ENCODE measurements around the gene GTF3A.

GTF3A gene

DNA sequence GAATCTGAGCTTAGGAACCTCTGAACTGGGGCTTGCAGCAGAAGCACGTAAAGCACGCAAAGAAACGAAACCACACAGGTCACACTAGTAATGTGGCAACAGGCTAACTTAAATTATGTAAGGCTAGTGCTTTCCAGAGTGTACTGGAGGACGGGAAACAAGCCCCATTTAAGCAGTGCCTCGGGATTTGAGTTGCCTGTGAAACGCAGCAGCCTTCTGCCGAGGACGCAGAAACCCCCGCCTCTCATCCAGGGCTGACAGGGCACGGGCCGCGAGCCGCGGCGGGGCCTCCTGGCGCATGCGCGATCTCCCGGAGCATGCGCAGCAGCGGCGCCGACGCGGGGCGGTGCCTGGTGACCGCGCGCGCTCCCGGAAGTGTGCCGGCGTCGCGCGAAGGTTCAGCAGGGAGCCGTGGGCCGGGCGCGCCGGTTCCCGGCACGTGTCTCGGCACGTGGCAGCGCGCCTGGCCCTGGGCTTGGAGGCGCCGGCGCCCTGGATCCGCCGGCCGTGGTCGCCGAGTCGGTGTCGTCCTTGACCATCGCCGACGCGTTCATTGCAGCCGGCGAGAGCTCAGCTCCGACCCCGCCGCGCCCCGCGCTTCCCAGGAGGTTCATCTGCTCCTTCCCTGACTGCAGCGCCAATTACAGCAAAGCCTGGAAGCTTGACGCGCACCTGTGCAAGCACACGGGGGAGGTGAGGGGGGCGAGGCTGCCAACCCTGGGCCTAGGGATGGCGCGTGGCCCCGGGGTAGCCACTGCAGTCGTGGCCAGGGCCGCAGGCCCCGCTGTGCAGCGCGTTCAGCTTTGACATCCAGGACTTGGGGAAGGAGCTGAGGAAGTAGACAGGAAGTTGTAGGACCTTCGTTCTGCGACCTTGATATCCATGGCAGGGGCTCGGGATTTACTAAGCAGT lies at the start of gene GTF3A:
Gene GTF3A (plus strand): TSS at position 374 of the 912 bp plus-strand sequence.
- DNase-seq (ENCODE audit: low read depth), result peak; percentile 78
- H3K4me3 ChIP-seq (ENCODE audit: low read length), result peak within 1 kb of the TSS; percentile 85
- TF ChIP-seq, protein P1, sequence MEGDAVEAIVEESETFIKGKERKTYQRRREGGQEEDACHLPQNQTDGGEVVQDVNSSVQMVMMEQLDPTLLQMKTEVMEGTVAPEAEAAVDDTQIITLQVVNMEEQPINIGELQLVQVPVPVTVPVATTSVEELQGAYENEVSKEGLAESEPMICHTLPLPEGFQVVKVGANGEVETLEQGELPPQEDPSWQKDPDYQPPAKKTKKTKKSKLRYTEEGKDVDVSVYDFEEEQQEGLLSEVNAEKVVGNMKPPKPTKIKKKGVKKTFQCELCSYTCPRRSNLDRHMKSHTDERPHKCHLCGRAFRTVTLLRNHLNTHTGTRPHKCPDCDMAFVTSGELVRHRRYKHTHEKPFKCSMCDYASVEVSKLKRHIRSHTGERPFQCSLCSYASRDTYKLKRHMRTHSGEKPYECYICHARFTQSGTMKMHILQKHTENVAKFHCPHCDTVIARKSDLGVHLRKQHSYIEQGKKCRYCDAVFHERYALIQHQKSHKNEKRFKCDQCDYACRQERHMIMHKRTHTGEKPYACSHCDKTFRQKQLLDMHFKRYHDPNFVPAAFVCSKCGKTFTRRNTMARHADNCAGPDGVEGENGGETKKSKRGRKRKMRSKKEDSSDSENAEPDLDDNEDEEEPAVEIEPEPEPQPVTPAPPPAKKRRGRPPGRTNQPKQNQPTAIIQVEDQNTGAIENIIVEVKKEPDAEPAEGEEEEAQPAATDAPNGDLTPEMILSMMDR (conservative IDR thresholded peaks at IDR 0.05; ENCODE audit: low read length), result no peak

DNA sequence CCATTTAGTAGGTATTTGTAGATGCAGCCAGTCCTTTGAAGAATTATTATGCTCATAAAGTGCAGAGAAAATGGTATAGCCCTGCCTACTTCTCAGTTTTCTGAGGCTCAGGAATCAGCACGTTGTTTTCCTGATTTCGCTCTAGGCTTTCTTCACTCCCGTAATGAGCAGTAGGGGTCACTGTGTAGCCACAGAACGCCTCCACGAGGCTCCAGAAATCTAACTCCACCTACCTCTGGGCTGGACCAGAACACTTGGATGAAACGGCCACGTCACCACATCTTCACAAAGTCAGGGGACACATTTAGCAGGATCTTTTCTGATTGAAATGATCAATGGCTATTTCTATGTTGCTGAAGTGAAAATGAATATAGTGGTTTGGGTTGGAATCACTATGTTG lies 49.8 kb upstream of the GTF3A start:
- no peak overlapping the region for H3K4me3 ChIP-seq (ENCODE audit: low read length)
- peak; percentile 80 for DNase-seq (ENCODE audit: low read depth)
- TF ChIP-seq, protein P1 (conservative IDR thresholded peaks at IDR 0.05; ENCODE audit: low read length), result peak; percentile 88

DNA sequence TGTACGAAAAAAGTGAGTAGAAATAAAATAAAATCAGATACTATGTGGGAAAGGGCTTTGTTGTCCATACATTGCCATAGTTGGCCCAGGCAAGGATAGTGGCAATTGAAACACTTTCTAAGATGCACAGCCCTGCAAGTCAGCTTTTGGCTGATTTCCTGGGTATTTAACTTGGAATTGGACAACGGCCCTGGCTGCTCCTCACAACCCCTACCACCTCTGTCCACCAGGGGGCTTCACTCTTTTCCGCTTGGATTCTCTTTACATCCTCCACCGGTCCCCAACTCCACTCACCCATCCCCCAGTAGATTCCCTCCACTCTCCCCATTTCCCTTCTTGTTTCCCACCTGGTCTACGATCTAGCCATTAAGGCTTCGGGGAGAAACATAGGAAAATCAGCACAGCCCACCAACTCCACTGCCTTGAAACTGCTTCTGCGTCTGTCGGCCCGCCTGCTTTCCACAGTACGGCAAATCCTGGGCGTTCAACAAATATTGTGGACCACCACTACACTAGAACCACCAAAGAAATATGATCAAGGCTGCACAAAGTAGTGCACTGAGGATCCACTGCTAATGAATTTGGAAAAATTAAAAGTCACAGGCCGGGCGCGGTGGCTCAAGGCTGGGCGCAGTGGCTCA lies 48.6 kb upstream of the GTF3A start:
- no peak overlapping the region for H3K4me3 ChIP-seq (ENCODE audit: low read length)
- peak; percentile 74 for DNase-seq (ENCODE audit: low read depth)
- TF ChIP-seq, protein P1 (conservative IDR thresholded peaks at IDR 0.05; ENCODE audit: low read length), result peak; percentile 88

DNA sequence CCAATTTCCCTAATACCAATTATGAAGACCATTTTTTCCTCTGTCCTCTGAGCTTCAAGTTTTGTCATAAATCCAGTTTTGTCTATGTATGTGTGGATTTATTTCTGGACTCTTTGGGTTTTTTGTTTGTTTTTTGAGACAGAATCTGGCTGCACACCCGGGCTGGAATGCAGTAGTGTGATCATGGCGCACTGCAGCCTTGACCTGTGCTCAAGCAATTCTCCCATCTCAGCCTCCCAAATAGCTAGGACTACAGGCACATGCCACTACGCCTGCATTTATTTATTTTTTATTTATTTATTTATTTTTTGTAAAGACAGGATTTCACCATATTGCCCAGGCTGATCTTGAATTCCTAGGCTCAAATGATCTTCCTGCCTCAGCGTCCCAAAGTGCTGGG lies 45.3 kb upstream of the GTF3A start:
- no peak for DNase-seq (ENCODE audit: low read depth)
- H3K4me3 ChIP-seq (ENCODE audit: low read length), result no peak overlapping the region
- TF ChIP-seq, protein P1 (conservative IDR thresholded peaks at IDR 0.05; ENCODE audit: low read length), result no peak

DNA sequence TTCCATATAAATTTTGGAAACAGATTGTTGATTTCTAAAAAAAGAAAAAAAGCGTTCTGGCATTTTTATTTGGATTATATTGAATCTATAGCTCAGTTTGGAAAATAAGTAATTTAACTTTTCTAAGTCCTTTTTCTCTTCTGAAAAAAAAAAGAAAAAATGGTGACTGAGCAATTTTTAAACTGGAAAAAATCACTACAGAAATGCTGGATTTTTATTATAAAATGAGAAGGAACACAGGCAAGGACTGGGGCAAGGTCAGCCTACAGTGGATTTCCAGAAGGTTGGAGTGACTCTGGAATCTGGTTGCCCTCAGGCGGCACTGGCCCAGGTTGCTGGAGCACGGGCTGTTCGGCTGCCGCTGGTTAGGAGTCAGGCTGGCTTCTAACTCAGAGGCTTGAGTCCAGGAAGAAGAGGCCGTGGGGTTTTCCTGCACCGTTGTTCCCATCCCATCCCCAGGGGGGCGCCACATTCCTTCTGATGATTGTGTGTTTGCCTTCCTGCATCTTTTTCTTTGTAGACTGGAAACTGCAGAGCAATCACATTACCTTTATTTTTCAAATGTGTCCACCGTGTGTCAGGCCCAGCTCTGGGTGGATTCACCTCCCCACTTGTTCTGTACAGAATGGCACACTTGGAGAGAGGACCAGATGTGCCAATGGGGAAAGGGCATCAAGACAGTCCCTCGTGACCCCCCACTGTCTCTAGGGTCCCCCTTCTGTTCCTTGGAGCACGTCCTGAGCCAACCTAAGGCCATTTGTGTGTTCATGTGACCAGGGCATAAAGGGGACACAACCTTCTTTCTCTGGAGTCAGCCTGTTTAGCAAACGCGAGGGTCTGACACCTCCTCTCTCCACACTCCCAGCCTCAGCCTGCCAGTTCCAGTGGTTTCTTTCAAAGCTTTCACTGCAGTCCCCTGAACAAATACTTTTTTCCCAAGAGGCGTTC lies 44.5 kb upstream of the GTF3A start:
- DNase-seq (ENCODE audit: low read depth), result peak; percentile 59
- no peak overlapping the region for H3K4me3 ChIP-seq (ENCODE audit: low read length)
- TF ChIP-seq, protein P1 (conservative IDR thresholded peaks at IDR 0.05; ENCODE audit: low read length), result peak; percentile 84

DNA sequence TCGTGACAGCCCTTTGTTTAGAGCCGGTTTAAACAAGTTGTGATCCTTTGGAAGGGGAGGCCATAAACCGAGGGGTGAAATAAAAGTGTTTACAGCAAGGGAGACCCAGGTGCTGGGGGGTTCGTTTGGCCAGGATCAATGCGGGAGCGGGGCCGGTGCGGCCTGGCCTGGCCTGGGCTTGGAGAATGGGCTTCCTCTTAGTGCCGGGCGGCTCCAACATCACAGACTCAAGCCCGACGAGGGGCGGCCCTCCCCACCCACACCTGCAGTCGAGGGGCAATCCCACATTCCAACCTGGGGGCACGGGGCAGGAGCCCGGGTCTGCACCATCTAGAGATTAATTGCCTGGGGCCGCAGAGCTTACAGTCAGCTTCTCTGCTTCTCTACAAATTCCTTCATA lies 42.8 kb upstream of the GTF3A start:
- no peak overlapping the region for H3K4me3 ChIP-seq (ENCODE audit: low read length)
- TF ChIP-seq, protein P1 (conservative IDR thresholded peaks at IDR 0.05; ENCODE audit: low read length), result no peak

More for the DNA sequence above, 42.8 kb upstream of the GTF3A start:
- DNase-seq (ENCODE audit: low read depth), result no peak
